Dermis microvascular lymphatic vessel endothelial cell (primary cell): Measurements from ENCODE around the gene OSBPL8. TPM values are rescaled to one million over a fixed set of nuclear protein-coding genes. Genes with fewer than 3 reads are reported as not detected.
"Not testable (repeated sequence)": the region's sequence is repeated elsewhere in the genome, so short reads cannot be mapped to it uniquely, and the experiment has no call there.

Source experiments
- DNase-seq, 2 donors: peaks; one replicate each; pipeline versions ENCODE4 v3.0.0 to v3.0.0-alpha.2; 2010; ENCODE audit warnings: low read depth in 2 of 2
- total RNA-seq: library from RNA; depleted of rRNA; stranded (reverse); fragments of >200 nt; gene quantifications from 2 replicates; pipeline ENCODE4 v1.2.1, GENCODE V29; 2014

The OSBPL8 gene
- total RNA-seq, 1 donor from 2014 or later = 26.8 TPM

GRCh38 chr12:76364131-76364530 lies 195.4 kb downstream of the OSBPL8 start:
- not testable (repeated sequence) for DNase-seq

- no peak for DNase-seq
Measured at GRCh38 chr12:76360316-76360715, 199.3 kb downstream of the OSBPL8 start.

DNA sequence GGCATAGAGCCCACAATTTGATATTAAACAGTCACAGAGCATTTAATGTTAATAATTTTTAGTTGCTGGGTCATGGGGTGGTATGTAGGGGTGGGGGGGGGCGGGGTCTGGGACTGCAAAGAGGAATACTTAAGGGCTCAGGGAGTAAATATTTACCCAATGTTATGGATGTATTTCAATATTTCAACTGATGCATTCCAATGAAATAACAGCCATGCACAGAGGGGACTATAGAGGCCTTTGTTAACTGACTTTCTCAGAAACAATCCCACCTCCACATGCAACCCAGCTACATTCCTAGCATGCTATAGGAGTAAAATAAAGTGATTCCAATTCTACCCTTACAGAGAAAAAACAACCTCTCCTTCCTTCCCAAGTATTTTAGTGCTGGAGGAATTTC lies 203.5 kb downstream of the OSBPL8 start:
- no peak for DNase-seq

GRCh38 chr12:76348079-76348901 lies 211.3 kb downstream of the OSBPL8 start, which contains the start of gene BBS10:
BBS10 (minus strand) TSS chr12:76348415; CDS start chr12:76348358, 57 bp downstream.
- peak; percentile 76 to 90 for DNase-seq

GRCh38 chr12:76346798-76347420 lies 212.7 kb downstream of the OSBPL8 start:
- peak; percentile 65 to 81 for DNase-seq

DNA sequence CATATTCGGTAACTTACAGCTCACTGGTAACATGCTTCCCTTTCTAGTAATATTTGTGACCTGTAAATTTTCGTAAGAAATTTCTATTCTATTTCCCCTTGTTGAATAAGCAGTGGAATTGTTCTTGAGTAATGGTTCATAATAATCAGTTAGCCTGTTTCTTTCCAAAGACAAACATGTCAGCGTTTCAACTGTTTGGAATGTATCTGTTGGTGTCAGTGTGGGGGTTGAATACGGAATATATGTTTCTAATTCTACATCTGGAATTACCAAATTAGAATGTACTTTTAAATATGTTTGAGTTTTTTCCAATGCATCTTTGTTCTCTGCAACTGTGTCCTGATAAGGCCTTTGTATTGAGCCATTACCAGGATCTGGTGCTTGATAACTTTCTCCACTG lies 213.3 kb downstream of the OSBPL8 start:
- DNase-seq = no peak

- DNase-seq = no peak
Measured at GRCh38 chr12:76345569-76345968, 214.0 kb downstream of the OSBPL8 start.

GRCh38 chr12:76341436-76342030 lies 218.0 kb downstream of the OSBPL8 start:
- DNase-seq = peak in 1 of 2 donors; percentile 67

DNA sequence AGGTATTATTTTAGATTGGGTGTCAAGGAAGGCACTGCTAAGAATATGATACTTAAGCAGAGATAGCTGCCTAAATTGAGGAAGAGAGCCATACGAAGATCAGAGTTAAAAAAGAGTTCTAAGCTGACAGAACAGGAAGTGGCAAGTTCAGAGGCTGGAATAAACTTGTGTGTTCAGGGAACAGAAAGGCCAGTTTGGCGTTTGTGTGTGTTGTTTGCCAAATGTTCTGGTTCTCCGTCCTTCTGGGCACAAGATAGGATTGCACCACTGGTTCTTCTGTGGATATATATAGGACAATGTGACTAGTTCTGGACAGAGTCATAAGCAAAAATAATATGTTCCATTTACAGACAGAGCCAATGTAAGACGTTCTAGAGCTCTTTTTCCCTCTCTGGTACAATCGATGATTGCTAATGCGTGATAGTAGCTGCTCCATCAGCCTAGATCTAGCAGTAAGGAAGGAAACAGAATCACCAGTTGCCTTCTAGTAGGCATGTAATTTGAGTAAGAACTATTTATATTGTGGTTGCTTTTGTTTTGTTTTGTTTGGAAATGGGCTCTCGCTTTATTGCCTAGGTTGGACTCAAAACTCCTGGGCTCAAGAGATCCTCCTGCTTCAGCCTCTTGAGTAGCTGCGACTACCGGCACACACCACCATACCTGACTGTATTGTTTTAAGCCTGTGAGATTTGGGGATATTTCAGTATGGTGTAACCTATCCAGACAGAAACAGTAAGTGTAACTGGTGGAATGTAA lies 218.7 kb downstream of the OSBPL8 start:
- DNase-seq = peak in 1 of 2 donors; percentile 38

- peak in 1 of 2 donors; percentile 50 for DNase-seq
Measured at GRCh38 chr12:76337583-76337982, 222.0 kb downstream of the OSBPL8 start.

DNA sequence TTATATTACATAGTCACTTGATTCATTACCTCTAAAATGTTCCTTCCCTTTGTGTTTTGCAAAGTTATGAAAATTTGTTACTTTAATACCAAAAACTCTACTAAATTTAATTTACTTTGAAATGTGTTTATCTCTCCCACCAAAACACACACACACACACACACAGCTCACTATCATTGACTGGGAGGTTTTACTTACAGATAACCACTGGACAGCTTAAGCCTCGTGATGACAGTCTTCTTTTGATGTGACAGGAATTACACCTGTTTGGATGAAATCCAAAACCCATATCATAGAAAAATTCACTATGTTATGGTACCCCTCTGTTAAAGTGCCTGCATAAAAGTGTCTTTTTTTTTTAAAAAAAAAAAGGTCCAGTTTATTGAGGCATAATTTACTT lies 227.0 kb downstream of the OSBPL8 start:
- DNase-seq = no peak

- DNase-seq = no peak
Measured at GRCh38 chr12:76329606-76330005, 230.0 kb downstream of the OSBPL8 start.

- peak in 1 of 2 donors; percentile 62 for DNase-seq
Measured at GRCh38 chr12:76329159-76329558, 230.4 kb downstream of the OSBPL8 start.

DNA sequence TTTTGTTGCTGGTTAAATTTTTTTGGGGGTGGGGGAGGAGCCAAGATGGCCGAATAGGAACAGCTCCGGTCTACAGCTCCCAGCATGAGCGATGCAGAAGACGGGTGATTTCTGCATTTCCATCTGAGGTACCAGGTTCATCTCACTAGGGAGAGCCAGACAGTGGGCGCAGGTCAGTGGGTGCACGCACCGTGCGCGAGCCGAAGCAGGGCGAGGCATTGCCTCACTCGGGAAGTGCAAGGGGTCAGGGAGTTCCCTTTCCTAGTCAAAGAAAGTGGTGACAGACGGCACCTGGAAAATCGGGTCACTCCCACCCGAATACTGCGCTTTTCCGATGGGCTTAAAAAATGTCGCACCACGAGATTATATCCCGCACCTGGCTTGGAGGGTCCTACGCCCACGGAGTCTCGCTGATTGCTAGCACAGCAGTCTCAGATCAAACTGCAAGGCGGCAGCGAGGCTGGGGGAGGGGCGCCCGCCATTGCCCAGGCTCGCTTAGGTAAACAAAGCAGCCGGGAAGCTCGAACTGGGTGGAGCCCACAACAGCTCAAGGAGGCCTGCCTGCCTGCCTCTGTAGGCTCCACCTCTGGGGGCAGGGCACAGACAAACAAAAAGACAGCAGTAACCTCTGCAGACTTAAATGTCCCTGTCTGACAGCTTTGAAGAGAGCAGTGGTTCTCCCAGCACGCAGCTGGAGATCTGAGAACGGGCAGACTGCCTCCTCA lies 239.8 kb downstream of the OSBPL8 start:
- DNase-seq = not testable (repeated sequence)

DNA sequence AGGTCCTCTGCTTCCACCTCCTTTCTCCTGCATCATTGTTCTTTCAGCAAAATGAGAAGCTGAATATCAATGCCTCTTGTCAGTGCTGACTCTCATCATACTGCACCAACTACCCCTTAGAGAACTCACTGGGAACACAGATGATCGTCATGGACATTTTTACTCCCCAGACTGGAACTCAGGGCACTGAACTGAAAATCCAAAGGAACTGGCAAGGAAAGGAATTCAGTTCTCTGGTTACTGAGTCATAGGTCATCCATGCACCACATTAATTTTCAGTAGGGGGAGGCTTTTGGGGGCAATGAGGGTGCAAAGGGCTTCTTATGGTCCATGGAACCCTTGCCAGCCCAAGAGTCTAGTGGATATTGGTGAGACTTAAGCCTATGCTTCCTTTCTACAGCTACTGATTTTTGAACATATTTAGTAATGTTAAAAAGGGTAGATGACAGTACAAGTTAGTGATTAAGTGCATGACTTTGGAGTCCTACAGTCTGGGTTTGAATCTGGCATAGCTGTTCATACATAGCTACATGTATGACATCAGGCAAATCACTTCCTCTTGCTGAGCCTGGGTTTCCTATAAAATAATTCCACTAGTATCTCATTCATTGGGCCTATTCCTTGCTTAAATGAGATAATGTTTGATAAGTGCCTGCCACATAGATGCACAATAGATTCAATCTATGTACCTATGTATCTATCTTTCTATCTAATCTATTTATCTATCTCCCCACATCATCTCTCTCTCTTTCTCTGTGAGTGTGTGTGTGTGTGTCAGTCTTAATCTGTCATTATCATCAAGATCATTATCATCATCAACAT lies 240.6 kb downstream of the OSBPL8 start:
- DNase-seq = no peak

- no peak for DNase-seq
Measured at GRCh38 chr12:76317976-76318375, 241.6 kb downstream of the OSBPL8 start.

DNA sequence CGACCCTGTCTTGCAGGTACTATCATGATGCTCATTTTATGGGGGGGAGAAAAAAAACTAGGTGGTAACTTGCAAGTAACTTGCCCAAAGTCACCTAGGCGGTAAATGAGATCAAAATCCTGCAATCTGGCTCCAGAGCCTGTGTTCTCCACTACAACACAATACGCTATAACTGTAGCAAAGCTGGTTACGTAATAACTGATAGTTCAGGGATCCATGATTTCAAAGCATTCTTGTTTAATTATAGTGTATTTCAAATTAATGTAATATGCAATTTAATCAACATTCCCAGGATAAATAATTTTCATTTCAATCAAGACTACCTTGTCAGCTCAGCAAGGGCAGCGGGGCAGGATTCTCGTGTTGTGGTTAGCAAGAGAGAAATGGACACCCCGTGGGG lies 243.1 kb downstream of the OSBPL8 start:
- DNase-seq = no peak

DNA sequence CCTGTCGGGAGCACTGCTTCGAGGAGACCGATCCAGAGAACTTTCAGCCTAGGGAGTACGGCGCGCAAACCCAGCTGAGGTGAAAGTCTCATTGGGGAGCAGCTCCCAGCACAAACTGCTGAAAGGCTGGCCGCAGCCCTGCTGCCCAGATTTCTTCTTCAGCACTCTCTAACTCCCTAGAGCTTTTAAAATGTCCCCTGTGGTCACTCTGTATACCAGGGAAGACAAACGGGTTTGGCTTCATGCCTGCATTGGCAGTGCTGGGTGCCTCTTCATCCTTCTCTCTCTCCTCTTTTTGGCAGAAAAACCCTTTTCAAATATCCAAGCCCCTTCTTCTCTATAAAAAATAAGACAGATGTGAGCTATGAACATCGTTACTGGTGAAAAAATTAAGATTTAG lies 246.3 kb downstream of the OSBPL8 start:
- no peak for DNase-seq

- DNase-seq = no peak
Measured at GRCh38 chr12:76312315-76312714, 247.3 kb downstream of the OSBPL8 start.

- no peak for DNase-seq
Measured at GRCh38 chr12:76311796-76312195, 247.8 kb downstream of the OSBPL8 start.
